GM12878 (cell line): ENCODE data around the gene JADE2. TPM values are rescaled to one million over a fixed set of nuclear protein-coding genes. Genes with fewer than 3 reads are reported as not detected.
A peak's percentile ranks its signal among the peaks of the same experiment; 100 is the strongest.

Source experiments
- ATAC-seq: fragments of 200-7000 bp; cut with Tn5 transposase; 3 replicates; pipeline ENCODE4 v1.9.1; 2020; ENCODE audit warnings: mild to moderate bottlenecking, moderate library complexity
- BruUV-seq: library from RNA; stranded (reverse); fragments of 400-500 nt; replicated peaks from 2 replicates; lab custom pipeline; 2021; lab: Mats Ljungman, UMichigan
- CTCF ChIA-PET: fragments of 300-600 bp; sonication (Branson Sonifier 250); formaldehyde crosslinking; extraction: SDS; loops from one replicate; lab custom pipeline; 2021; ENCODE audit warnings: inconsistent platforms; lab: Yijun Ruan, JAX
- POLR2A ChIA-PET: fragments of 350-600 bp; formaldehyde crosslinking; extraction: SDS; loops from one replicate; lab custom pipeline; 2021; ENCODE audit warnings: inconsistent platforms; lab: Charles Lee
- RAD21 ChIA-PET: fragments of 300-600 bp; sonication (Branson Sonifier 250); formaldehyde crosslinking; loops from one replicate; lab custom pipeline; 2023; ENCODE audit warnings: antibody characterized with exemption; ENCODE audit not compliant: unreplicated experiment; lab: Charles Lee
- SMC1A ChIA-PET: fragments of 300-600 bp; sonication (Branson Sonifier 250); formaldehyde crosslinking; loops from one replicate; lab custom pipeline; 2023; ENCODE audit not compliant: unreplicated experiment, uncharacterized antibody; lab: Charles Lee
- DNase-seq: peaks from one replicate; pipeline ENCODE4 v3.0.0-alpha.2; 2011; ENCODE audit warnings: low read depth, low spot score
- FAIRE-seq: peaks from 3 replicates; lab custom pipeline; 2011; peaks lifted over from hg19 to GRCh38; lab: Jason Lieb, UNC
- H2AFZ ChIP-seq: 2 replicates; pipeline ENCODE4 v1.6.0; 2011; ENCODE audit warnings: low read depth, low read length, control low read depth; ENCODE audit not compliant: control insufficient read depth
- H3K27ac ChIP-seq: 2 replicates; pipeline ENCODE4 v1.5.1; 2011; ENCODE audit warnings: control low read depth; ENCODE audit not compliant: control insufficient read depth, insufficient read depth
- H3K27me3 ChIP-seq, 2 experiments: replicated peaks in 1 of 2; 2 replicates each; pipeline versions ENCODE4 v1.6.0 to v1.6.1; 2011; ENCODE audit warnings: low read length in 1 of 2; ENCODE audit not compliant: control insufficient read depth in 2 of 2, insufficient read depth in 2 of 2
- H3K36me3 ChIP-seq, 2 experiments: 2 replicates each; pipeline ENCODE4 v1.5.1; 2011; ENCODE audit warnings: low read length in 1 of 2; ENCODE audit not compliant: control insufficient read depth in 2 of 2, insufficient read depth in 2 of 2
- H3K4me1 ChIP-seq: 2 replicates; pipeline ENCODE4 v1.6.1; 2011; ENCODE audit warnings: mild to moderate bottlenecking, low read length, moderate library complexity, mixed read lengths; ENCODE audit not compliant: control insufficient read depth, insufficient read depth
- H3K4me2 ChIP-seq: 2 replicates; pipeline ENCODE4 v1.6.0; 2011; ENCODE audit warnings: control low read depth; ENCODE audit not compliant: control insufficient read depth, insufficient read depth
- H3K4me3 ChIP-seq: fragments of 200-600 bp; sonication (generic); 2 replicates; pipeline ENCODE4 v1.5.1; 2016
- H3K79me2 ChIP-seq: 2 replicates; pipeline ENCODE4 v1.6.0; 2011; ENCODE audit warnings: low read length; ENCODE audit not compliant: control insufficient read depth, insufficient read depth
- H3K9ac ChIP-seq: 2 replicates; pipeline ENCODE4 v1.8.0; 2011; ENCODE audit warnings: low read length, control low read depth, mixed read lengths; ENCODE audit not compliant: control insufficient read depth, insufficient read depth
- H3K9me3 ChIP-seq: replicated peaks from 3 replicates; pipeline ENCODE4 v1.5.1; 2011; ENCODE audit warnings: mild to moderate bottlenecking, low read length; ENCODE audit not compliant: control insufficient read depth, insufficient read depth
- H4K20me1 ChIP-seq: 2 replicates; pipeline ENCODE4 v1.6.0; 2011; ENCODE audit not compliant: control insufficient read depth, insufficient read depth
- CBX5 ChIP-seq: sonication (generic); IDR thresholded peaks from 2 replicates; pipeline ENCODE4 v1.6.1; 2016; ENCODE audit warnings: low read depth, moderate library complexity, mild to moderate bottlenecking, inconsistent platforms
- DPF2 ChIP-seq: fragments of 450-650 bp; IDR thresholded peaks from 2 replicates; pipeline ENCODE4 v1.6.1; 2017; ENCODE audit warnings: mild to moderate bottlenecking
- ESRRA ChIP-seq: IDR thresholded peaks from 2 replicates; pipeline ENCODE4 v1.6.1; 2012; ENCODE audit warnings: mild to moderate bottlenecking, low read length, improper control_type of control experiment
- HDGF ChIP-seq: fragments of 450-650 bp; IDR thresholded peaks from 2 replicates; pipeline ENCODE4 v1.6.1; 2016; ENCODE audit warnings: antibody characterized with exemption
- KDM1A ChIP-seq: fragments of 200-600 bp; sonication (generic); IDR thresholded peaks from 2 replicates; pipeline ENCODE4 v1.6.1; 2016; ENCODE audit warnings: borderline replicate concordance
- LARP7 ChIP-seq: fragments of 450-650 bp; IDR thresholded peaks from 2 replicates; pipeline ENCODE4 v1.6.1; 2017; ENCODE audit warnings: mild to moderate bottlenecking
- NFXL1 ChIP-seq: fragments of 450-650 bp; IDR thresholded peaks from 2 replicates; pipeline ENCODE4 v1.6.1; 2017; ENCODE audit warnings: antibody characterized with exemption, mild to moderate bottlenecking, borderline replicate concordance
- PBX3 ChIP-seq: IDR thresholded peaks from 2 replicates; pipeline ENCODE4 v1.6.1; 2011; ENCODE audit warnings: mild to moderate bottlenecking, low read depth, low read length, moderate library complexity; ENCODE audit not compliant: insufficient replicate concordance
- RAD21 ChIP-seq: IDR thresholded peaks from 2 replicates; pipeline ENCODE4 v1.6.1; 2011; ENCODE audit warnings: mild to moderate bottlenecking, low read depth, low read length, moderate library complexity; ENCODE audit not compliant: insufficient read depth
- RELA ChIP-seq: fragments of 450-650 bp; IDR thresholded peaks from 2 replicates; pipeline ENCODE4 v1.8.0; 2014; ENCODE audit warnings: borderline replicate concordance; ENCODE audit not compliant: partially characterized antibody
- STAT3 ChIP-seq: IDR thresholded peaks from 2 replicates; pipeline ENCODE4 v1.6.1; 2011; ENCODE audit warnings: low read depth, low read length, improper control_type of control experiment
- ZNF24 ChIP-seq: fragments of 450-650 bp; IDR thresholded peaks from 2 replicates; pipeline ENCODE4 v1.6.1; 2017; ENCODE audit warnings: antibody characterized with exemption, mild to moderate bottlenecking
- ZSCAN29 ChIP-seq: fragments of 450-650 bp; IDR thresholded peaks from 2 replicates; pipeline ENCODE4 v1.6.1; 2017; ENCODE audit warnings: mild to moderate bottlenecking, moderate library complexity
- WGBS: methylation state at CpG from one replicate; pipeline ENCODE4 v1.1.6; 2016; ENCODE audit warnings: low lambda C conversion rate; ENCODE audit not compliant: insufficient replicate concordance, insufficient coverage; ENCODE audit errors: missing lambda C conversion rate; 5-methylcytosine and 5-hydroxymethylcytosine counted together
- in situ Hi-C: fragments of 300-500 bp; cut with MboI; formaldehyde crosslinking; loops from 9 replicates; pipeline ENCODE4 v1.14.3; 2018; ENCODE audit warnings: mixed read lengths
- intact Hi-C: fragments of 100-400 bp; cut with micrococcal nuclease; formaldehyde crosslinking; loops from one replicate; pipeline ENCODE4 v1.14.2; 2022; ENCODE audit not compliant: unreplicated experiment
- polyA plus RNA-seq, 11 experiments: library from polyadenylated mRNA; depleted of rRNA in 4 of 11; unstranded in 6 of 11; stranded (reverse) in 5 of 11; fragments of >200 nt; fragmentation: Nextera tagmentation in 4 of 11; fragmentation: Illumina TruSeq in 1 of 11; extraction: Ambion mirVana in 4 of 11; extraction: Trizol in 1 of 11; gene quantifications; 1 replicate in 1 of 11; 2 replicates in 10 of 11; pipeline versions ENCODE4 v1.2.1 to v1.2.3, GENCODE V29; 2011 to 2016; ENCODE audit warnings: inconsistent platforms in 2 of 11, missing spikeins in 2 of 11, low read depth in 1 of 11
- total RNA-seq, 4 experiments: library from RNA; depleted of rRNA in 3 of 4; stranded (reverse); fragments of >200 nt in 3 of 4; fragmentation: Illumina TruSeq in 1 of 4; extraction: Trizol in 1 of 4; gene quantifications; 2 replicates each; pipeline versions ENCODE4 v1.2.1 to v1.2.3, GENCODE V29; 2013 to 2021
- TF ChIP-seq, protein P1 (sequence below): IDR thresholded peaks from 2 replicates; pipeline ENCODE4 v1.6.1; 2011; ENCODE audit warnings: low read depth, mild to moderate bottlenecking, low read length, moderate library complexity, borderline replicate concordance; ENCODE audit errors: extremely low read depth

Gene JADE2
- total and polyA plus RNA-seq, 10 of the 15 experiments (the other 5 are each of a cell fraction or from before 2014, with no cell fraction given), result 1.5 to 67.0 (median 22.4) TPM

DNA sequence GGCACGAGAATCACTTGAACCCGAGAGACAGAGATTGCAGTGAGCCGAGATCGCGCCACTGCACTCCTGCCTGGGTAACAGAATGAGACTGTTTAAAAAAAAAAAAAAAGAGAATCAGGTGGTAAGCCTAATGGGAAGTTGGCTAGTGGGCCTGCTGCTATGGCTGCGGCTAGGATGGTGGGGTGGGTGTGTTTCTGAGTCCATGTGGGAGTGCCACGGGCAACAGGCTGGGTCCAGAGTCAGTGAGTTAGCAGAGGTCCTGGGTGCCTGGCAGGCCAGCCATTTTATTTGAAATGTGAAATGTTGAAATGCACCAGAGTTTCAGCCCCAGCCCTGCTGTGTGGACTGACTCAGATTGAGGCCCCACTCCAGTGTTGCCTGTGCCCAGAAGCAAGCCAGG, 37.8 kb downstream of the JADE2 start:
- H3K27ac ChIP-seq, result no peak overlapping the region
- H3K9me3 ChIP-seq, result no peaks in the 10 kb centered on the region
- no peak overlapping the region for H3K4me3 ChIP-seq
- H4K20me1 ChIP-seq, result no peaks in the 10 kb centered on the region
- BruUV-seq, result TSS peak; percentile 49
- no peak for DNase-seq
- RAD21 ChIA-PET, result no interaction called here
- H3K79me2 ChIP-seq, result peaks cover 6% of the 10 kb centered on the region
- no peaks in the 10 kb centered on the region for H3K4me1 ChIP-seq
- no peak for ATAC-seq
- CTCF ChIA-PET, result no interaction called here
- intact Hi-C loops (no loop called here), in situ Hi-C loops (no loop called here)
- TF ChIP-seq RELA (no peak), NFXL1 (no peak), HDGF (no peak), ESRRA (no peak), RAD21 (no peak), PBX3 (no peak), CBX5 (no peak), ZSCAN29 (no peak), DPF2 (no peak), STAT3 (no peak), LARP7 (no peak), ZNF24 (no peak), KDM1A (no peak)
- TF ChIP-seq, protein P1, sequence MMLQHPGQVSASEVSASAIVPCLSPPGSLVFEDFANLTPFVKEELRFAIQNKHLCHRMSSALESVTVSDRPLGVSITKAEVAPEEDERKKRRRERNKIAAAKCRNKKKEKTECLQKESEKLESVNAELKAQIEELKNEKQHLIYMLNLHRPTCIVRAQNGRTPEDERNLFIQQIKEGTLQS, result no peak
- no peak overlapping the region for H3K9ac ChIP-seq
- over 99% methylated on average over 7 of the region's 7 CpGs for WGBS
- SMC1A ChIA-PET, result no interaction called here
- POLR2A ChIA-PET, result no interaction called here
- peaks cover 45 to 70% of the 10 kb centered on the region in 2 experiments for H3K36me3 ChIP-seq
- H3K27me3 ChIP-seq, result no peaks in the 10 kb centered on the region
- H2AFZ ChIP-seq, result no peak overlapping the region
- no peak for FAIRE-seq
- no peak overlapping the region for H3K4me2 ChIP-seq
